GF-D8 (cell line): ENCODE results near the gene FBXL20.
"Not testable (repeated sequence)": the region's sequence is repeated elsewhere in the genome, so short reads cannot be mapped to it uniquely, and the experiment has no call there.

ENCODE experiments used
- DNase-seq: peaks from one replicate; lab custom pipeline; 2025; lab: John Stamatoyannopoulos, UW

FBXL20 gene

DNA sequence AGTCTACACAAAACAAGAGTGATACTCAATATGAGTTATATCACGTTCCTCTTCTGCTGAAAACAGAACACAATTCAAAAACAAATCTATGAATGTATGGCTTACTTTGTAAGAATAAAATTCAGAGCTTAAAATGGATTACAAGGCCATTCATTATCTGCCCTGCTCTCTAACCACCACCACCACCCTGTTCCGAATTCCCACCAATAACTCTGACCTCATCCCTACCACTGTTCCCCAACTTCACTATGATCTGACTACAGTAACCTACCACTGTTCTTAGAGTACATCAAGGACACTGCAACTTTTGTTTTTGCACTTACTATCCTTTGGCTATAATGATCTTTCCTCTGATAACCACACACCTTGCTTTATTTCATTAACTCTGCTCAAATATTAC is 21.3 kb downstream of the FBXL20 start:
- DNase-seq = no peak

DNA sequence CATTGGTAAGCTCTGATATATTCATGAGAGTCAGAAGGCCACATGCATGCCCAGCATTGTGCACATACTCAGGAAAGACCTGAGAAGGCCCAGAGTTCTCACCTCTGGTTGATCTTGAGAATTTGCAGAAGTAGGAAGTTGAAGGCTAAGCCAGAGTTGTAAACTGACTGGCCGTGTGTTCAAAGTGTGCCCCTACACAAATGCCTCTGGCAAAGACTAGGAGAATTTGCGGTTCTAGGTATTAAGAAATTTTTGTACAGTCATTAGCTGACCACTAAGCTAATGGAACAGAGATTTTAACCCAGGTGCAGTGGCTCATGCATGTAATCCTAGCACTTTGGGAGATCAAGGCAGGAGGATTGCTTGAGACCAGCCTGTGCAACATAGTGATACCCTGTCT is 25.0 kb downstream of the FBXL20 start:
- DNase-seq = peak; percentile 9

DNA sequence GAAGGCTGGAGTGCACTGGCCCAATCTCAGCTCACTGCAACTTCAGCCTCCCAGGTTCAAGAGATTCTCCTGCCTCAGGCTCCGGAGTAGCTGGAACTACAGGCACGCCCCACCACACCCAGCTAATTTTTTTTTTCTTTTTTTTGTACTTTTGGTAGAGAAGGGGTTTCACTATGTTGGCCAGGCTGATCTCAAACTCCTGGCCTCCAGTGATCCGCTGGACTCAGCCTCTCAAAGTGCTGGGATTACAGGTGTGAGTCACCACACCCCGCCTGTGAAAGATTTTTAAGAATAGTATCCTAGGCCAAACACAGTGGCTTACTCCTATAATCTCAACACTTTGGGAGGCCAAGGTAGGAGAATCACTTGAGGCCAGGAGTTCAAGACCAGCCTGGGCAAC is 33.6 kb downstream of the FBXL20 start:
- DNase-seq = not testable (repeated sequence)

DNA sequence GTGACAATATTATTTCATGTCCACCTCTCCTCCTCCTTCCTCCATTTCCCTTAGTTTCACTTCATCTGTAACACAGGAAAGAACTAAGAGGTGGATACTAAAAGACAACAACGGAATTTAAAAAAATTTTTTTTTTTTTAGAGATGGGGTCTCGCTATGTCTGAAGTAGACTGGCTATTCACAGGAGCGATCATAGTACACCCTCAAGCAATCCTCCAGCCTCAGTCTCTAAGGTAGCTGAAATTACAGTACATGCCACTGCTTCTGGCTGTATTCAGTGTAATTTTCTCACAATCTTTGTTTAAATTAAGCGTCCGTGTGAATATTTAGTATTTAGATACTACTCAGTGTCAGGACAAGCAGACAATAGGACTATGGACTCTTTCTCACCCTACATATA is 35.6 kb downstream of the FBXL20 start:
- no peak for DNase-seq

DNA sequence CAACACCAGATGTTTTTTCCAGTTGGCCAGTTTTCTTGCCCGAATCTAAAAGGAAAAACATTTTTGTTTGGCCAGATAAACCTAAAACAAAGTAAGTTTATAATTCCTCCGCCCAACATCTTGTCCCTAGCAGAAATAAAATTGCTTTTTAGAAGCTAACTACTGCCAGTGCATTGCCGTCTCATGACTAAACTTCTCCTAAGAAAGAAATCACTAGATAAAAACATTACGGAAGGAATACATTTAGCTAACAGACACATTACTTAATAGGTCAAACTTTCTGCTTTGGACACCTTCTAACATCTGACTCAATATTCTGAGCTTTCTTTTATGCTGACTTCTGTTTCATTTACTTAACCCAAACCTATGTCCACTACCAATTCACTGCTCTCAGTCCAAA is 36.2 kb downstream of the FBXL20 start:
- DNase-seq = peak; percentile 29

DNA sequence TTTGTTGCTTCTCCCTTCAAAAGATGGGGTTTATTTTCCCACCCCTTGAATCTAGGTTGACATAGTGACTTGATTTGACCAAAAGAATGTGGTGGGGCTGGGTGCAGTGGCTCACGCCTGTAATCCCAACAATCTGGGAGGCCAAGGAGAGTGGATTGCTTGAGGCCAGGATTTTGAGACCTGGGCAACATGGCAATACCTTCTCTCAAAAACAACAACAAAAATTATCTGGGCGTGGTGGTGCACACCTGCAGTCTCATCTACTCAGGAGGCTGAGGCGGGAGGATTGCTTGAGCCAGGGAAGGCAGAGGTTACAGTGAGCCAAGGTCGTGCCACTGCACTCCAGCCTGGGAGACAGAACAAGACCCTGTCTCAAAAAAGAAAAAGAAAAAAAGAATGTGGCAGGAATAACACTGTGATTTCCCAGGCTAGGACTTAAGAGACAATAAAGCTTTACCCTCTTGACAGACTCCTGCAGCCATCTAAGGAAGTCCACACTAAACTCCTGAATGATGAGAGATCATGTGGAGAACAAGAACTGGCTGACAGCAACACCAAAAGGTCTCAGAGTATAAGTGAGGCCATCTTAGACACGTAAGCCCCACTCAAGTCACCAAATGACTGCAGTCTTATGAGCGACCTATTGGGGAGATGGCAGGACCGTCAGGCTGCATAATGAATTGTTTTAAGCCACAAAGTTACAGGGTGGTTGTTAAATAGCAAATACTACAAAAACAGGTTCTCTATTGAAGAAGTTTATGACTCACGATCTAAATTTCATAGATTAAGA is 37.0 kb downstream of the FBXL20 start:
- DNase-seq = peak; percentile 45

DNA sequence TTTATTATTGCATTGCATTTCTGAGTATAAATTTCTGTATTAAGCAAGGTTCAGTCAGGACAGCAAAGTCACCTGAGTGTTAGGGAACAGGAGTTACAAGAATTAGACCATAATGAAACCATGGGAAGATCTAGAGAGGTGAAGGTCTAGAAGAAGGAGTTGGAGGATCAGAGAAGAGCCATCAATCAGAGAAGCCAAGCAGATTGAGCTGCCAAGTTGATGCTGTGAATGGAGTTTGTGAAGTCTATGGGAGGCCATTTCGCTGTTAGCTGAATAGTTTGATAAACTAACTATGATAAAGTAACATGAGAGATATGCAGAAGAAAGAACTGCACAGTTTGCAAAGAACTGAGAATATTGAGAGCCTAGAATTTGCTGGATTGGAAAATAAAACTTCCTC is 40.4 kb downstream of the FBXL20 start:
- no peak for DNase-seq

DNA sequence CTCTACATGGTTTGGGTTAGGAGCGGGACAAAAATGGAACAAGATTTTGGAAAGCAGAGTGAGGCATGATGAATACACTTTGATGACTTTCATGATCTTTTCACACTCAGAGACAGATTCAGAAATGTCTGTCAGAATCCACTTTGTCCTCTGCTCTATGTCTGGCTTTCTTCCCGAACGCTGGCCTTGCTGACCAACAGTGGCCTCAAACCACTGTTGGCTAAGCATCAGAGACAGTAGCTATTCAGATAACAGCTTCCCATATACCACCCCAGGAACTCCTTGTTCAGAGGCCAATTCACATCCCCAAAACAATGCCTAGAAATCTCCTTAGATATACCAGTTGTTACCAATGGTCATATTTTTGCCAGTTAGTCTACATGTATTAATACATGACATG is 40.9 kb downstream of the FBXL20 start:
- no peak for DNase-seq

DNA sequence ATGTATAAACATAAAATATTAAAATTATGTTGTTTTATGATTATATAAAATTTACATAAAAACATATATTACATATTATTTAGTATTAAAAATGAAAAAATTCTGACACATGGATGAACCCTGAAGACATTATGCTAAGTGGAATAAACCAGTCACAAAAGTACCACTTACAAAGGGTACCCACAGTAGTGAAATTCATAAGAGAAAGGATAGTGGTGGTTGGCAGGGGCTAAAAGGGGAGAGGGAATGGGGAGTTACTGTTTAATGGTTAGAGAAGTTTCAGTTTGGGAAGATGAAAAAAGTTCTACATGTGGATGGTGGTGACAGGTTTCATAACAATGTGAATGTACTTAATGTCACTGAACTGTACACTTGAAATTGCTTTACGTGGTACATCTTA is 41.4 kb downstream of the FBXL20 start:
- DNase-seq = no peak

DNA sequence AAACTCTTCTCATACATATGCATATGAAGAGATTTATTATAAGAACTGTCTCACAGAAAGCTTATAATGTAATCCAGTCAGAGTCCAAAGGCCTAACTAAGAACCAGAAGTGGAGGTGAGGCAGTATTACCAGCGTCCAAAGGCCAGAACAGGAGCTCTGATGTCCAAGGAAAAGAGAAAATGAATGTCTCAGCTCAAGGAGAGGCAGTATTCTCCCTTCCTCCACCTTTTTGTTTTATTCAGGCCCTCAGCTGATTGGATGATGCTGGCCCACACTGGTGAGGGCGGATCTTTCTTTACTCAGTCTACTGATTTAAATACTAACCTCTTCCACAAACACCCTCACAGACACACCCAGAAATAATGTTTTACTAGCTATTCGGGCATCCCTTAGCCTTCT is 43.4 kb downstream of the FBXL20 start:
- DNase-seq = no peak

DNA sequence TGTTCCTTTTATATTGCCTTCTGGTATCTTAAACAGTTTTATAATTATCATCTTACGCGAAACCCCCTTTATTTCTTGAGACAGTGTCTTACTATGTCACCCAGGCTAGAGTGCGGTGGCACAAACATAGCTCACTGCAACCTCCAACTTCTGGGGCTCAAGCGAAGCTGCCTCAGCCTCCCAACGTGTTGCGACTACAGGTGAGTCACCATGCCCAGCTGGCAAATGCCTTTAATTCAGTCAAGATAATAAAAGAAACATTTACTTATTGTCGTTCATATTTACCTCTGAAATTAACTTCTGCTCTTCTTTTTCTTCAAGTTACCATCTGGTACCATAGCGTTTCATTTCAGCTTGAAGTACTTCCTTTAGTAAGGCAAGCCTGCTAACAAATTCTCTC is 43.9 kb downstream of the FBXL20 start:
- no peak for DNase-seq

DNA sequence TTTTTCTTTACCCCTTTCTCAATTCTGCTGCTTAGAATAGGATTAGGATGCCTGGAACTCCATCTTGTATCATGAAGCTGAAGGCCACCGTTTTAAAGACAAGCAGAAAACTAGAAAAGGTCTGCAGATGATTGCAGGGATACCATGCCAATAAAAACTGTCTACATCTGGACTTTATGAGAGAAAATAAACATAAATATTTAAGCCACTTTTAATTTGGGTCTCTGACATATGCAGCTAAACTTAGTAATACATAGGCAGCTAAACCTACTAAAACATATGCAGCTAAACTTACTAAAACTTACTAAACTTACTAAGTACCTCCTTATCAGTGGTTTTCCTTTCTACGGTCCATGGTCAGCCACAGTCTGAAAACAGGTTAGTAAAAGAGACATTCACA is 48.4 kb downstream of the FBXL20 start:
- no peak for DNase-seq

DNA sequence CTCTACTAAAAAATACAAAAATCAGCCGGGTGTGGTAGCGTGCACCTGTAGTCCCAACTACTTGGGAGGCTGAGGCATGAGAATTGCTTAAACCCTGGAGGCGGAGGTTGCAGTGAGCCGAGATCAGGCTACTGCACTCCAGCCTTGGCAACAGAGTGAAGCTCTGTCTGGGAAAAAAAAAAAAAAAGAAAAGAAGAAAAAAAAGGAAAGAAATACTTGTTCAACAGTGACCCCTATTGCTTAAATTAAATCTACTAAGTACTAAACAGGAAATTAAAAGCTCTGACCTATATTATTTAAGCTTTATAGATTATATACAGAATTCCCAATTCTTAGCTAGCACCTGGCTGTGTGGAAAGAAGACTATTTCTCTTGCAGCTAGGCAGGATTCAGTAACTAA is 48.9 kb downstream of the FBXL20 start:
- DNase-seq = peak; percentile 12

DNA sequence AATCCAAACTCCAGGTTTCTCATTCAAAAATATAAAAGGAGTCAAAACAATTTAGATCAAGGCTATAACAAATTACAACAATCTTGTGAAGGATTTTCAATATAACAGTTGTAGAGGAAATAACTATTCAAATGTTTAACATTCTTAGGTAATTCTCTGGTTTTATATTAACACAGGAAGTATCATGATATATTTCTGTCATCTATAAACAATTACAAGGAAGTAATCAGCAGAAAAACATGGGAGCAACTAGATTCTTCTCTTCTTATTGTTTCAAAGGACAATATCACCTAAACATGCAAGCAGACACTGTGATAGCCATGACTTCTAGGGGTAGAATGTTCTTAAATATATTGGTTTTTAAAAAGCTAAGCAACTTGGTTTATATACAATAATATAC is 49.9 kb downstream of the FBXL20 start:
- DNase-seq = no peak

DNA sequence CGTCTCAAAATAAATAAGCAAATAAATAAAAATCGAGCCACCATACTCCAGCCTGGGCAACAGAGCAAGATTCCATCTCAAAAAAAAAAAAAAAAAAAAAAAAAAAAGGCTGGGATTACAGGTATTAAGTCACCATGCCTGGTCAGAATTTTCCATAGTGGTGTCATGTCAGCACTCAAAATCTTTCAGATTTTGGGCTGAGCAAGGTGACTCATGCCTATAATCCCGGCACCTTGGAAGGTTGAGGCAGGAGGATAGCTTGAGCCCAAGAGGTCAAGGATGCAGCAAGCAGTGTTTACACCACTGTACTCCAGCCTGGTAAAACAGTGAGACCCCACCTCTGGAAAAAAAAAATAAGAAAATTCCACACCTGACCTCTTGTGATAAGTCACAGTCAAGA is 52.2 kb downstream of the FBXL20 start:
- DNase-seq = no peak

DNA sequence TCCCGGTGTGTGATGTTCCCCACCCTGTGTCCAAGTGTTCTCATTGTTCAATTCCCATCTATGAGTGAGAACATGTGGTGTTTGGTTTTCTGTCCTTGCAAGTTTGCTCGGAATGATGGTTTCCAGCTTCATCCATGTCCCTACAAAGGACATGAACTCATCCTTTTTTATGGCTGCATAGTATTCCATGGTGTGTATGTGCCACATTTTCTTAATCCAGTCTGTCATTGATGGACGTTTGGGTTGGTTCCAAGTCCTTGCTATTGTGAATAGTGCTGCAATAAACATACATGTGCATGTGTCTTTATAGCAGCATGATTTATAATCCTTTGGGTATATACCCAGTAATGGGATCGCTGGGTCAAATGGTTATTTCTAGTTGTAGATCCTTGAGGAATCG is 54.6 kb downstream of the FBXL20 start:
- not testable (repeated sequence) for DNase-seq

DNA sequence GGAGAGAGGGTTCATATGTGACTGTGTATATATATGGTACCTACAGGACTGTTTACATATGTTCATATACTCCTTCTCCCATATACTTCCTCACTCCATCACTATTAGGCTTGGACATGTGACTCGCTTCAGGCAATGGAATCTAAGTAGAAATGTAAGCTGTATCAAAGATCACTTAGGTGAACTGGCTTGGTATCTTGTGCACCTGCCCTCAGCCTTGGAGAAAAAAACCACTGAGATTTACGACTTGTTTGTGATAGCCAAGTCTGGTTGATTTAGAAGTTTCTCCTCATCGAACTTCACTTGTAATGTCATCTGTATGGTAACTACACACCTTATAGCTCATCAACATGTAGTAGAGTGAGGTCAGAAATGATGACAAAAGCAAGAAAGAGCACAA is 59.9 kb downstream of the FBXL20 start:
- no peak for DNase-seq

DNA sequence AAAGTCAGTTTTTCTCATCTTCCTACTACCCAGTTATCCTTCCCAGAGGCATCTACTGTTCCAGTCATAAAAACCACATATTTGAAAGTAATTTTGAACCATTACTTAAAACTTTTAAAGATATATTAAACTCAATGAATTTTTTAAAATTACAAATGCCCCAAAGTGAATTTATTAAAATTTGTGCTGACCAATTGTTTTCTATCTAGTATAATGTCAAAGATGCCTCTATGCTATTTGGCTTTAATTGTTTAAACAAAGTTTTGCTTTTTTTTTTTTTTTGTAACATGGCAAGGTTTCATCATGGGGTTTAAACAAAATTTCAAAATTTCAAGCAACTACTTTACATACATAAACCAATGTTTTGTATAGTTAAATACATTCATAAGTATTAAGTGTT is 60.7 kb downstream of the FBXL20 start:
- DNase-seq = no peak

DNA sequence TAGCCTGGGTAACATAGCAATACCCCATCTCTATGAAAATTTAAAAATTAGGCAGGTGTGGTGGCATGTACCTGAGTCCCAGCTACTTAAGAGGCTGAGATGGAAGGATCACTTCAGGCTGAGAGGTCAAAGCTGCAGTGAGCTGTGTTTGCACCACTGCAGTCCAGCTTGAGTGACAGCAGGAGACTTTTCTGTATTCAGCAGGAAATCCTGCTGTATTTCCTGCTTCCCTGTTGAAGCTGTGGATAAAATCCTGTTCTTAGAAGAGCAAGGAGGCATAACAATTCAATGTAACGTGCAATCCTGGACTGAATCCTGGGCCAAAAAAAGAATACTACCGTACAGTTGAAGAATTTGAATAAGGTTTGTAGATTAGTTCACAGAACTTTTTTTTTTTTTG is 62.2 kb downstream of the FBXL20 start:
- DNase-seq = no peak

DNA sequence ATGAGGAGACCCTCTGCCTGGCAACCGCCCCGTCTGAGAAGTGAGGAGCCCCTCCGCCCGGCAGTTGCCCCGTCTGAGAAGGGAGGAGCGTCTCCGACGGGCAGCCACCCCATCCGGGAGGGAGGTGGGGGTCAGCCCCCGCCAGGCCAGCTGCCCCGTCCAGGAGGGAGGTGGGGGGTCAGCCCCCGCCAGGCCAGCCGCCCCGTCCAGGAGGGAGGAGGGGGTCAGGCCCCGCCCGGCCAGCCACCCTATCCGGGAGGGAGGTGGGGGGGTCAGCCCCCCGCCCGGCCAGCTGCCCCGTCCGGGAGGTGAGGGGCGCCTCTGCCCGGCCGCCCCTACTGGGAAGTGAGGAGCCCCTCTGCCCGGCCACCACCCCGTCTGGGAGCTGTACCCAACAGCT is 63.8 kb downstream of the FBXL20 start:
- DNase-seq = not testable (repeated sequence)

DNA sequence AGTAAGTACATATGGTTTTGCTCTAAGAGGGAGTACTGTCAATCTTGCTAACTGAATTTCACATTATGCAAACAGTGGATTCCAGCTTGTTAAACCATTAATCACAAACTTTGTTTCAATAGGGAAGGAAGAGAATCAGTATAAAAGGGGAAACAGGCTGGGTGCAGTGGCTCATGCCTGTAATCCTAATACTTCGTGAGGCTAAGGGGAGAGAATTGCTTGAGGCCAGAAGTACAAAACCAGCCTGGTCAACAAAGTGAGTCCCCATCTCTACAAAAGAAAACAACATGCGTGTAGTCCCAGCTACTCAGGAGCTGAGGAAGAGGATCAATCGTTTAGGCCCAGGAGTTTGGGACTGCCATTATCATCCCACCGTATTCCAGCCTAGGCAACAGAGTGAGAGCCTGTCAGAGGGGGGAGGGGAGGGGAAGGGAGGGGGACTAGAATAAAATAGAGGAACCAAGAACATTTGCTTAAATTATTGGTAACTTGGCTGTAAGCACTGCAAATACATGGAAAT is 65.7 kb downstream of the FBXL20 start:
- DNase-seq = peak; percentile 71

DNA sequence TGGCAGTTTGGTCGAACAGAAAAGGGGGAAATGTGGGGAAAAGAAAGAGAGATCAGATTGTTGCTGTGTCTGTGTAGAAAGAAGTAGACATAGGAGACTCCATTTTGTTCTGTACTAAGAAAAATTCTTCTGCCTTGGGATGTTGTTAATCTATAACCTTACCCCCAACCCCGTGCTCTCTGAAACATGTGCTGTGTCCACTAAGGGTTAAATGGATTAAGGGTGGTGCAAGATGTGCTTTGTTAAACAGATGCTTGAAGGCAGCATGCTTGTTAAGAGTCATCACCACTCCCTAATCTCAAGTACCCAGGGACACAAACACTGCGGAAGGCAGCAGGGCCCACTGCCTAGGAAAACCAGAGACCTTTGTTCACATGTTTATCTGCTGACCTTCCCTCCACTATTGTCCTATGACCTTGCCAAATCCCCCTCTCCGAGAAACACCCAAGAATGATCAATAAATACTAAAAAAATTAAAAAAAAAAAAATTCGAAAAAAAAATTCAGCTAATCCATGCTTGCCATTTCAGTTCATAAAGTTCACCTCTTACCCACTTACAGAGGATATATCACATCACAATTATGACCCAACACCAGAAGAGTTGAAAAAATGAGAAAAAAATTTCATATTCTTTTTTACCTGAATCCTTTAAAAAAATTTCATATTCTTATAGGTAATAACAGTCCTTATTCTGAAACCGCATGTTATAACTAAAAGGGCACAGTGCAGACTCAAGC is 67.2 kb downstream of the FBXL20 start:
- DNase-seq = not testable (repeated sequence)

DNA sequence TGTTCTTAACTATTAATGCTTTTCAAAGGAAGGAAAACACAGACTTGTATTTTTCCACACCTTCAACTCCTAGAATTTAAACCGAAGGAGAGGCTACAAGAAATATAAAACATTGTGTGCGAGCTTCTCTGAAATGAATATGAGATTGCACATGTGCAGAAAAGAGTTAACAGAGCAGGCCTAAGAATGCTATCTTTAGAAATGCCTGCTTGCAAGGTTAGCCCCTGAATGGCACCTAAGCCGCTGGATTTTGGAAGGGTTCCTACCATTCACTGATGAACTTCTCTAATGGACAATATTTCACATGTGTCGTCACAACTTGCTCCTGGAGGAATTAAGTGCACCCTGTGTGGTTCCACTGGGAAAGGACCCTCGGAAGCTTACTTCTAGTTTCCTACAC is 69.3 kb downstream of the FBXL20 start:
- no peak for DNase-seq
